NCI-H1694 (cell line): ENCODE results near the gene ZNF420.
"Not testable (repeated sequence)": the region's sequence is repeated elsewhere in the genome, so short reads cannot be mapped to it uniquely, and the experiment has no call there.

Experiments
- DNase-seq: peaks from one replicate; lab custom pipeline; 2025; lab: John Stamatoyannopoulos, UW

The ZNF420 gene

DNA sequence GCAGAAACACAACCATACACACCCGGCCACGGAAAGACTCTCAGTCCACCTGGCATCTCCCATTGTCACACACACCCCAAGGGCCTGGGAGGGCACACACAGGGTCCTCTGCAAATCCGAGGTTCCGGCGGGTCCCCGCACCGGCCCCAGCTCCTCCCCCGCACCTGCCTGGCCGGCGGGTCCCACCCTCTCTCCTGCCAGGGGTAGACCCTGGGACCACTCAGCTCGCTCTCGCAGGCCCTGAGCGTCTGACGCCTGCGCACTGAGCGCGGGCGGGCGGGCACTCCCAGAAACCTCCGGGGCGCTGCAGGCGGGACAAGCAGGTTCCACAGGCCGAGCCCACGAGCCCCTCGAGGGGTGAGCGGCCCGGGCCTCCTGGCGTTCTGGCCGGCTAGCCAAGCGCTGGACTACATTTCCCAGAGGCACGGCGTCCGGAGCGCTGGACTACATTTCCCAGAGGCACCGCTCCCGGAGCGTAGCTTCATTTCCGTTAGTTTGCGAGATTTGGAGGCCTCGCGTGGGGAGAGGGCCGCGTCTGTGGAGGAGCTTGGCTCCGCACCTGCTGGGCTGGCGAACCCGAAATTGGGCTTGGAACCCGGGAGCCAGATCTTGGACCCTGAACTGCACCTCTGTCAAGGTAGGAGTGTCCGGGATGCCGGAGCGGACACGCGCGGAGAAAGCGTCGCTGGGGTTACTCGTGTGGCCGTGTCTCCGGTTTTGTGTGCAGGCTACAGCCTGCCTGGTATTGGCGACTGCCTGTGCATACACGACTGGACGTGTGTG lies at the start of gene ZNF420:
Gene ZNF420 (plus strand): TSS at position 500 of the 783 bp plus-strand sequence. CDS start 10,686 bp downstream, outside the sequence.
- peak; percentile 84 for DNase-seq

DNA sequence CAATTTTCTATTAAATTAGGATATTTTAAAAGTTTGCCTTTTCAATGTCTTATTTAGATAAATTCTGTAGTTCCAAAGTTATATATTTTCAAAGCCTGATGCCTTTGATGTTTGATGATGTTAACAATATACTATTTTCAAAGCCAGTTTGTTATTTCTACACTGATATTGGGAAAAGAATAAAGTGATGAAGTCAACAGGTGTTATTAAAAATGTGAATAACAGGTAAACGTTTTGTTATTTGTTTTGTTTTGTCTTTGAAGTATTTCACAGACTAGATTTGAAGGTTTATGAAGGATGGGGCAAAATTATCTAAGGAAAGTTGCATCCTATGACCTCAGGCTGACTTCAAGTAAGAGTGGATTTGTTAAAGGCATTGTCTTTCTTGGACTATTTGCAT lies 33.1 kb upstream of the ZNF420 start:
- DNase-seq = no peak

DNA sequence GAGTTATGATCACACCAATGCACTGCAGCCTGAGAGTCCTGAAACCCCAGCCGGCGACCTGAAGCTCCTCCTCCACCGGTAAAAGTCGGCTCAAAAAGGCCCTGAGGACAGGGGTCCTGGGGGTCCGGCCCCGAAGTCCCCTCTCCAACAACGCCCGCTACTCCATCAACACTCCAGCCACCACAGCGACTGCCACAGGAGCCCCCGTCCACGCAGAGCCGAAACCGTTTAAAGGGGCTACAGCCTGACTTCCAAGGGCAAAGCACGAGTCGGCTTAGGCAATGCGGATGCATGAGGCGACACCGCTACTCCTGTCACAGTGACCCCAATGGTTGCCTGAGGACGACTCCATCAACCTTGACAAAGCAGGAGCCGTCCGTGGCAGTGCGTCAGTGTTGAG lies 22.9 kb upstream of the ZNF420 start:
- DNase-seq = no peak

DNA sequence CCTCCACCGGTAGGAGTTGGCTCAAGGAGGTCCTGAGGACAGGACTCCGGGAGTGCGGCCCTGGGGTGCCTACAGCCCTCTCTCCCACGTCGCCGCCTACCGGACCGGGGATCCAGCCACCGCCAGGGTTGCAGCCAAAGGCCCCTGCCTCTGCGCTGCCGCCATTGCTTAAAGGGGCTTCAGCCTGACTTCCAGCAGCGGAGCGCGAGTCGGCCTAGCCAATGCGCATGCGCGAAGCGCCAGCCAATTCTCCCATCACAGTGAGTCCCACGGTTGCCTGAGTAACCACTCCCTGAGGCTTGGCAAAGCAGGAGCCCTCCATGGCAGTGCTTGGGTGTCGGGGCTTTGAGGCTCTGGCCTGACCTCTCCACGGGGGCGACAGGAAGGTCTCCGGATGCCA lies 21.5 kb upstream of the ZNF420 start:
- DNase-seq = no peak

DNA sequence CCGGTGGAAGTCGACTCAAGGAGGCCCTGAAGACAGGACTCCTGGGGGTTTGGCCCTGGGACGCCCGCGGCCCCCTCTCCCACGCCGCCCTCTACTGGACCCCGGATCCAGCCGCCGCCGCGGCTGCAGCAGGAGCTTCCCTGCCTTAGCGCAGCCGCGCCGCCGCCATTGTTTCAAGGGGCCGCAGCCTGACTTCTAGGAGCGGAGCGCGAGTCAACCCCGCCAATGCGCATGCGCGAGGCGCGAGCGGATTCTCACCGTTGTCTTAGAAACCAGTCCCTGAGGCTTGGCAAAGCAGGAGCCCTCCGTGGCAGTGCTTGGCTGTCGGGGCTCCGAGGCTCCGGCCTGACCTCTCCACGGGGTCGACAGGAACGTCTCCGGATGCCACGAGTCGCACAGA lies 19.1 kb upstream of the ZNF420 start:
- DNase-seq = no peak

DNA sequence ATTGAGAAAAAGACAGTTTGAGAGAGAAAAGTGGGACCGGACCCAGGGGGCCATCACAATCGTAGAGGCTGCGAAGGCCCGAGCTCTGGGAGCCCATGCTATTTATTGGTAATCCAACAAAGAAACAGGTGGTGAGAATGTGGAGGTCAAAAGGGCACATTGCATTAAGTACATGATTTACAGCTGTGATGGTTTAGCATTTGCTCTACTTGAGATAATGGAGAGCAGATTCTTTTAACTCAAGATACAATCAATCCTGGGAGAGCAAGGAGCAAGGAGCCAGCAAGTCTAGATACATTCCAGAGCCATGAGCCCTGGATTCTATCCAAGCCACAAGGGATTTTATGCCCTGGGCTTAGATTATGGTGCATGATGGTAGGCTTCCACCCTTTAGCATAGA lies 13.3 kb upstream of the ZNF420 start:
- DNase-seq = not testable (repeated sequence)

DNA sequence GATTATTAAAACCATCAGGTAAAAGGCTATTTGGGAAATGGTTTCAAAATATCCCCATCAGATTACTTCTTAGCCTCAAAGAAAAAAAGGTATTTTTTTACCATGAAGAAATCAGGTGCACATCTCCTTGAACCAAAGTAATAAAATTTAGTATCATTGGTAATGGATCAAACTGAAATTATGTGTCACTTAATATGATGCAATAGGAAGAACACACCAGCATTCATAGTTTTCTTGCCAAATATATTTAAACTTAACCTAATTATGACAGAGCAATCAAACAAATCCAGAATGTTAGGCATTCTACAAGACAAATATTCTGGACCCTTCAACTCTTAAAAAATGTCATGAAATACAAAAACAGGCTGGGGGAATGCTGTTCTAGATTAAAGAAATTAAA lies 4.1 kb upstream of the ZNF420 start:
- no peak for DNase-seq

DNA sequence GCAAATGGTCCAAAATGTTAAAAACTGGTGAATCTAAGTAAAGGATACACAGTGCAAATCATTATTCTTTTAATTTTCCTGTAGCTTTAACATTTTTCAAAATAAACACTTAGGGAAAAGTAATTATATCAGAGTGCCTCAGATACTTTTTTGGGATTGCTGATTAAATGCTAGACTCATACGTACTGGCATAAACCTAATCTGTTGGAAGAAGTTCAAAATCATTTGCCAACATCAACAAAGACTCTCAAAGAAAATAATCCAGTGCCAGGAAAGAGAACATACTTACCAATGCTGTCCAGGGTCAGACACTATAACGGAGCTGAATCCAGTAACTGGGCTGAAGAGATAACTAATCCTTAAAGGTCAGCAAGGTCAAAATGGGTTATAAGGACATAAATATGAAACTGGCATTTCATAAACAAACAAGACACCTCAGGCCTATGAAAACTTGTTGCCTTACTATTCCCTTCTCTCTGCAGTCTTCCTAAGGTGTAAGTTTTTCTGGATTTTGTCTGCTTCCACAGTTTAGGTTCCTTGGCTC lies 3.3 kb upstream of the ZNF420 start:
- no peak for DNase-seq

DNA sequence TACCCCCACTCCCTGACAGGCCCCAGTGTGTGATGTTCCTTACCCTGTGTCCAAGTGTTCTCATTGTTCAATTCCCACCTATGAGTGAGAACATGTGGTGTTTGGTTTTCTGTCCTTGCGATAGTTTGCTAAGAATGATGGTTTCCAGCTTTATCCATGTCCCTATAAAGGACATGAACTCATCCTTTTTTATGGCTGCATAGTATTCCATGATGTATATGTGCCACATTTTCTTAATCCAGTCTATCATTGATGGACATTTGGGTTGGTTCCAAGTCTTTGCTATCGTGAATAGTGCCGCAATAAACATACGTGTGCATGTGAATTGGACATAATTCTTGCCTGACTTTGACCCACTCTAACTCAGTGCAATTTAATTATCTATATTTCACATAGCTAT lies 1.7 kb upstream of the ZNF420 start:
- not testable (repeated sequence) for DNase-seq

DNA sequence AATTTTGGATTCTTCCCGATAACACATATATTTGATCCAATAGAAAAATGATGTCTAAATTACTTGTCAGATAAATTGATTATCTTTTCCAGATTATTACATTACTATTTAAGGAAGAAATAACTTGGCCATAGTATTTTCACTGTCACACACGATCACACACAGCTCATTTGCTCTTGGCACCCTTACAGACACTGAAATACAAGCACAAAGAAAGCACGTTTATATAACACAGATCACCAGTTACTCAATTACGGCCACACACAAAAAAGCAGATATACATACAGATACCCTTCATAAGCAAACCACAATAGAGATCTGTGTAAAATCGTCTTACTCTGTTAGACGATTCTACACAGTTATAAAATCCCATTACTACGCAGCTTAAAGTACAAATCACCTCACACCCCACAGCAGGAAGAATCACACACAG lies 716 bp upstream of the ZNF420 start:
- no peak for DNase-seq

DNA sequence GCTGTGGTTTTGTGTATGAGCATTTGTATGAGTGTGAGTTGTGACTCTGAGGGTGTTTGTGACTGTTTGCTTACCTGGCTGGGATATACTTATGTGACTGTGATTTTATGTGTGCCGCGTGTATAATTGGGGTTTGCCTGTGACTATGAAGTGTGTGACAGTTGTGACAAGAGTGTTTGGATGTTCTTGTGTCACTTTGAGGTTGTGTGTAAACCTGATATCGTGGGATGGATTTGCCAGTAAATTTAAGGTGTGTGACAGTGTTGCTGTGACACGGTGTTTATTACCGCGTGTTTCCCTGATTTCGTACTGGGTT lies 442 bp downstream of the ZNF420 start:
- no peak for DNase-seq

DNA sequence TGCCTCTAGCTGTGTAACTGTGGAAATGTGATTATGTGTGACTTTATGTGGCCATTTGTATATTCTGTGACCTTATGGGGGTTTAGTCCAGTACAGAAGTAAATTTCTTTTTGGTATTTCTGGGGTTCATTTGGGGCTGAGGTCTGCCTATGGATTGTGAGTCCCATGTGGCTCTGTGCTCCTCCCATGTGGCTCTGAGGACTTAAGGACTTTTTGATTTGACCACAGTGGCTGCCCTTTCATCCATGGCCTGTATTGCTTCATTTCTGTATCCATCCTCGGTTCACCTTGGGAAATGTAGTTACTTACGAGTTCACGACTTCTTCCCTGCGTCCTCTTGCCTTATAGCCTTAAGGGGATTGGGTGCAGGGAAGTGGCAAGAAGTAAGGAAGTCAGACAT lies 1.0 kb downstream of the ZNF420 start:
- no peak for DNase-seq

DNA sequence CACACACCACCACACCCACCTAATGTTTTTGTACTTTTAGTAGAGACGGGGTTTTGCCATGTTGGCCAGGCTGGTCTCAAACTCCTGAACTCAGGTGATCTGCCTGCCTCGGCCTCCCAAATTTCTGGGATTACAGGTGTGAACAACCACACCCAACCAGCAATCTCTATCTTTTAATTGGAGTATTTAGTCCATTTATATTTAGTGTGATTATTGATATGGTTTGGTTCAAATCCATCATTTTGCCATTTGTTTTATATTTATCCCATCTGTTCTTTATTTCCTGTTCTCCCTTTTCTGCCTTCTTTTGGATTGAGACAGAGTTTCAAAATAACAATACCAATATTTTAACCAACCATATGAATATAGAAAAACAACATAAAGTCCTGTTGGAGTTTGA lies 4.1 kb downstream of the ZNF420 start:
- DNase-seq = no peak

DNA sequence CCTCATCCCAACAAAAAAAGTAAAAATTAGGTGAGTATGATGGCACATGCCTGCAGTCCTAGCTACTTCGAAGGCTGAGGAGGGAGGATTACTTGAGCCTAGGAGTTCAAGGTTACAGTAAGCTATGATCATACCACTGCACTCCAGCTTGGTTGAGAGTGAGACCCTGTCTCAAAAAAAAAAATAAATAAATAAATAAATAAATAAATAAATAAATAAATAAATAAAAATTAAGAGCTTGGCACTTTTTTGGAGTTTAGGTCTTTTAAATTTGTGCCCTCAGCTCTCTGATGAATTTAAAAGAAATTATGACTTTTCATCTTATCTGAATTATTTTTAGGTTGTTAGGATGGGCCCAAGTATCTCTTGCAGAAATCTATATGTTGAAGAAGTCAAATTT lies 8.9 kb downstream of the ZNF420 start:
- no peak for DNase-seq

DNA sequence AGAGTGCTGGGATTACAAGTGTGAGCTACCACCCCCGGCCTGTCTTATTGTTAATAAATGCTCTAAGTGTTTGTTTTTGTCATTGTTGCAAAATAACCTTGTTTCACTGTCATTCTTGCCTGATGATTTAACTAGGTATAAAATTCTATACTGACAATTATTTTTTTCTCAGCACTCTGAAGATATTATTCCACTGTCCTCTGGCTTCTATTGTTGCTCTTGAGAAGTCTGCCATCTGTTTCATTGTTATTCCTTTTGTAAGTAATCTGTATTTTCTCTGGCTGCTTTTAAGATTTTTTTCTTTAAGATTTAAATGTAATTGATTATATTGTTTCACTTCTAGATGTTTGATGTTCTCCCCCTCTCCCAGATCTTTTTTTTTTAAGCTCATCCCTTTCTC lies 17.6 kb downstream of the ZNF420 start:
- no peak for DNase-seq

DNA sequence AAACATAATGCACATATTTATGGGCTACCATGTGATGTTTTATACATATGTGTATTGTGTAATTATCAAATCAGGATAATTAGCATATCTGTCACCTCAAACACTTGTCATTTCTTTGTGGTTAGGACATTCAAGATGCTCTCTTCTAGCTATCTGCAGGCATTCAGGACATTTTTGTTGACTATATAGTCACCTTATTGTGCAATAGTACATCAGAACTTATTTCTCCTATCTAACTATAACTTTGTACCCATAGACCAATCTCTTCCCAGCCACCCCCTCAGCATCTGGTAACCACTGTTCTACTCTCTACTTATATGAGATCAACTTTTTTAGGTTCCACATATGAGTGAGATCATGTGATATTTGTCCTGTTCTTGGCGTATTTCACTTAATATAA lies 20.3 kb downstream of the ZNF420 start:
- DNase-seq = no peak

DNA sequence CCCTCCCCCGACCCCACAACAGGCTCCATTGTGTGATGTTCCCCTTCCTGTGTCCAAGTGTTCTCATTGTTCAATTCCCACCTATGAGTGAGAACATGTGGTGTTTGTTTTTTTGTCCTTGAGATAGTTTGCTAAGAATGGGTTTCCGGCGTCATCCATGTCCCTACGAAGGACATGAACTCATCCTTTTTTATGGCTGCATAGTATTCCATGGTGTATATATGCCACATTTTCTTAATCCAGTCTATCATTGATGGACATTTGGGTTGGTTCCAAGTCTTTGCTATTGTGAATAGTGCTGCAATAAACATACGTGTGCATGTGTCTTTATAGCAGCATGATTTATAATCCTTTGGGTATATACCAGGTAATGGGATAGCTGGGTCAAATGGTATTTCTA lies 25.9 kb downstream of the ZNF420 start:
- not testable (repeated sequence) for DNase-seq

DNA sequence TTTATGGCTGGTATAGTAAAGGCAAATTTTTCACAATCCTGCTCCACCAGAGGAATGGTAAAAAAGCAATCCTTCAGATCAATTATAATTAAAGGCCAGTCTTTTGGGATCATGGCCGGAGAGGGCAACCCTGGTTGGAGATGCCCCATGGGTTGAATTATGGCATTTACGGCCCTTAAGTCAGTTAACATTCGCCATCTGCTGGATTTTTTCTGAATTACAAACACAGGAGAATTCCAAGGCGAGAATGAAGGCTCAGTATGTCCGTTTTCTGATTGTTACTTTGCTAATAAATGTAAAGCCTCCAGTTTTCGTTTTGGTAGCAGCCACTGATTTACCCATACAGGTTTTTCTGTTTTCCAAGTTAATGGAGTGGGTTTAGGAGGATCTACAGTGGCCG lies 33.5 kb downstream of the ZNF420 start:
- not testable (repeated sequence) for DNase-seq

DNA sequence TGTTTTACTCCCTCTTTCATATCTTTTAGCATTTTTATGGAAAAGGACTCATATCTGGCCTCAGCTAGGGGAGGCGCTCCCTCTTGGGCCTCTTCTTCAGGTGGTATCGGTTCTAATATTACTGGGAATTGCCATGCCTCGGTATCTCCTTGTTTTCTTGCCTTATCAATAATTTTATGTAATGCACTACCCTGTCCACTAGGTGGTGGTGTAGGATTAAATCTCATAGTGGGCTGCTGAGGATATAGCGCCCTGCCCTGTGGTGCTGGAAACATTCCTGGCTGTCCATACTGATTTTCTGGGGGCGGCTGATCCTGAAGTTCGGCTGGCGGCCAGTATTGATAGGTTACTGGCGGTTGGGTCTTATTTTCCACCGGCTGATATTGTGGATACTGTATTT lies 35.8 kb downstream of the ZNF420 start:
- DNase-seq = no peak

DNA sequence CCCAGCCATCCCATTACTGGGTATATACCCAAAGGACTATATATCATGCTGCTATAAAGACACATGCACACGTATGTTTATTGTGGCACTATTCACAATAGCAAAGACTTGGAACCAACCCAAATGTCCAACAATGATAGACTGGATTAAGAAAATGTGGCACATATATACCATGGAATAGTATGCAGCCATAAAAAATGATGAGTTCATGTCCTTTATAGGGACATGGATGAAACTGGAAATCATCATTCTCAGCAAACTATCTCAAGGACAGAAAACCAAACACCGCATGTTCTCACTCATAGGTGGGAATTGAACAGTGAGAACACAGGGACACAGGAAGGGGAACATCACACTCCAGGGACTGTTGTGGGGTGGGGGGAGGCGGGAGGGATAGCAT lies 43.9 kb downstream of the ZNF420 start:
- not testable (repeated sequence) for DNase-seq

DNA sequence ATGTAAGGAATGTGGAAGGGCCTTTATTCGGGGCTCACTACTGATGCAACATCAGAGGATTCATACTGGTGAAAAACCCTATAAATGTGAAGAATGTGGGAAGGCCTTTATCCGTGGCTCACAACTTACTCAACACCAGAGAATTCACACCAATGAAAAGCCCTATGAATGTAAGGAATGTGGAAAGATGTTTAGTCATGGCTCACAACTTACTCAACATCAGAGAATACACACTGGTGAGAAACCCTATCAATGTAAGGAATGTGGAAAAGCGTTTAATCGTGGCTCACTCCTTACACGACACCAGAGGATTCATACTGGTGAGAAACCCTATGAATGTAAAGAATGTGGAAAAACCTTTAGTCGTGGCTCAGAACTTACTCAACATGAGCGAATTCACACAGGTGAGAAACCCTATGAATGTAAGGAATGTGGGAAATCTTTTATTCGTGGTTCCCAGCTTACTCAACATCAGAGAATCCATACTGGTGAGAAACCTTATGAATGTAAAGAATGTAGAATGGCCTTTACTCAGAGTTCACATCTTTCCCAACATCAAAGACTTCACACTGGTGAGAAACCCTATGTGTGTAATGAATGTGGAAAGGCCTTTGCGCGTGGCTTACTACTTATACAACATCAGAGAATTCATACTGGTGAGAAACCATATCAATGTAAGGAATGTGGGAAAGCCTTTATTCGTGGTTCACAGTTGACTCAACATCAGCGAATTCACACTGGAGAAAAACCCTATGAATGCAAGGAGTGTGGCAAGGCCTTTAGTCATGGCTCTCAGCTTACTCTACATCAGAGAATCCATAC lies 50.0 kb downstream of the ZNF420 start:
- DNase-seq = no peak

DNA sequence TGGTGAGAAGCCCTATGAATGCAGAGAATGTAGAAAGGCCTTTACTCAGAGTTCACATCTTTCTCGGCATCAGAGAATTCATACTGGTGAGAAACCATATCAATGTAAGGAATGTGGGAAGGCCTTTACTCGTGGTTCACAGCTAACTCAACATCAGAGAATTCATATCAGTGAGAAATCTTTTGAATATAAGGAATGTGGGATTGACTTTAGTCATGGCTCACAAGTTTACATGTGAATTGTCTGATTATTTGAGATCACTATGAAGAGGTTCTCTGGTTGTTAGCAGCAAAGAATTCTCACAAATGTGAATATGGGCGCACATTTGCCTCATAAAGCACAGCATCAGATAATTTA lies 50.6 kb downstream of the ZNF420 start:
- no peak for DNase-seq

DNA sequence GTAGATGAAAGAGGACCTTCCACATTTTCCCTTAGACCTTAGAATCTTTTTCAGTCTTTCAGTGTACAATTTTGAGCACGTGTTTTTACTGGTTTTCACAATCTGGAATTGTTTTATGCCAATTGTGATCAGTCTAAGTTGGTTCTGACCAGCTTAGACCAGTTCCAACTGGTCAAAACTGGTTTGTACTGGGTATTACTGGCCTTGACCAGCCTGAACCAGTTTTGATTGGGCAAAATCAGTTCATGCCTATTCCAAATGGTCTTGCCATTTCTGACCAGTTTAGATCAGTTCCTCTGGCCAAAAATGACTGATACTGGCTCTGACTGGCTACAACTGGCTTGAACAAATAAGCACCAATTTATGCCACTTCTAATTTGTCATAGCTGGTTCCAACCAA lies 57.9 kb downstream of the ZNF420 start:
- DNase-seq = no peak
